SK-MEL-5 (cell line): ENCODE measurements around the gene LARGE1. TPM values are rescaled to one million over a fixed set of nuclear protein-coding genes. Genes with fewer than 3 reads are reported as not detected.
"Not testable (repeated sequence)": the region's sequence is repeated elsewhere in the genome, so short reads cannot be mapped to it uniquely, and the experiment has no call there.

Source experiments
- DNase-seq: peaks from one replicate; pipeline ENCODE4 v3.0.0-alpha.2; 2016; ENCODE audit warnings: low read depth, low spot score
- in situ Hi-C: cut with HindIII; loops from 2 replicates; pipeline ENCODE4 v1.10.0; 2016; ENCODE audit warnings: low sequenced_read_pairs, high pct_unique_total_duplicates, low pct_unique_long_range_greater_than_20kb
- total RNA-seq: library from RNA; depleted of rRNA; stranded (reverse); fragments of >200 nt; shearing (Covaris generic); gene quantifications from 2 replicates; pipeline ENCODE4 v1.2.3, GENCODE V29; 2014

LARGE1 gene
- total RNA-seq, 1 experiment from 2014 or later: 22.0 TPM

GRCh38 chr22:33869946-33870345 is 50.3 kb downstream of the LARGE1 start:
- in situ Hi-C loops: no loop called here
- no peak for DNase-seq

GRCh38 chr22:33867971-33868370 is 52.3 kb downstream of the LARGE1 start:
- no peak for DNase-seq
- in situ Hi-C loops: no loop called here

GRCh38 chr22:33867118-33867866 is 53.0 kb downstream of the LARGE1 start:
- DNase-seq: no peak
- in situ Hi-C loops: no loop called here

- no peak for DNase-seq
- in situ Hi-C loops: no loop called here
Measured at GRCh38 chr22:33866511-33866910, 53.8 kb downstream of the LARGE1 start.

- in situ Hi-C loops: no loop called here
- no peak for DNase-seq
Measured at GRCh38 chr22:33865996-33866395, 54.3 kb downstream of the LARGE1 start.

GRCh38 chr22:33865248-33865647 is 55.0 kb downstream of the LARGE1 start:
- in situ Hi-C loops: no loop called here
- DNase-seq: no peak

GRCh38 chr22:33864723-33865130 is 55.5 kb downstream of the LARGE1 start:
- in situ Hi-C loops: no loop called here
- DNase-seq: no peak

- DNase-seq: no peak
Measured at GRCh38 chr22:33861216-33861875, 58.9 kb downstream of the LARGE1 start.

GRCh38 chr22:33860386-33860785 is 59.9 kb downstream of the LARGE1 start:
- in situ Hi-C loops: no loop called here
- DNase-seq: no peak

More at GRCh38 chr22:33861216-33861875, 58.9 kb downstream of the LARGE1 start:
- in situ Hi-C loops: no loop called here

GRCh38 chr22:33859311-33859710 is 61.0 kb downstream of the LARGE1 start:
- in situ Hi-C loops: no loop called here
- peak; percentile 61 for DNase-seq

GRCh38 chr22:33858653-33859052 is 61.6 kb downstream of the LARGE1 start:
- DNase-seq, in situ Hi-C loops: not testable (repeated sequence)

GRCh38 chr22:33857767-33858166 is 62.5 kb downstream of the LARGE1 start:
- DNase-seq, in situ Hi-C loops: not testable (repeated sequence)

GRCh38 chr22:33854724-33855123 is 65.6 kb downstream of the LARGE1 start:
- no peak for DNase-seq
- in situ Hi-C loops: no loop called here

- in situ Hi-C loops: no loop called here
- peak; percentile 77 for DNase-seq
Measured at GRCh38 chr22:33853200-33854097, 66.8 kb downstream of the LARGE1 start.

- DNase-seq: no peak
- in situ Hi-C loops: no loop called here
Measured at GRCh38 chr22:33851821-33852384, 68.4 kb downstream of the LARGE1 start.

GRCh38 chr22:33851240-33851639 is 69.0 kb downstream of the LARGE1 start:
- in situ Hi-C loops: no loop called here
- DNase-seq: no peak

- no peak for DNase-seq
- in situ Hi-C loops: no loop called here
Measured at GRCh38 chr22:33850724-33851123, 69.6 kb downstream of the LARGE1 start.

GRCh38 chr22:33850193-33850592 is 70.1 kb downstream of the LARGE1 start:
- in situ Hi-C loops: no loop called here
- no peak for DNase-seq
